ENCODE data around the gene COL24A1. TPM values are rescaled to one million over a fixed set of nuclear protein-coding genes. Genes with fewer than 3 reads are reported as not detected.

The COL24A1 gene
- total RNA-seq, 4 donors from 2014 or later: 1.0 to 2.8 (median 1.9) TPM

DNA sequence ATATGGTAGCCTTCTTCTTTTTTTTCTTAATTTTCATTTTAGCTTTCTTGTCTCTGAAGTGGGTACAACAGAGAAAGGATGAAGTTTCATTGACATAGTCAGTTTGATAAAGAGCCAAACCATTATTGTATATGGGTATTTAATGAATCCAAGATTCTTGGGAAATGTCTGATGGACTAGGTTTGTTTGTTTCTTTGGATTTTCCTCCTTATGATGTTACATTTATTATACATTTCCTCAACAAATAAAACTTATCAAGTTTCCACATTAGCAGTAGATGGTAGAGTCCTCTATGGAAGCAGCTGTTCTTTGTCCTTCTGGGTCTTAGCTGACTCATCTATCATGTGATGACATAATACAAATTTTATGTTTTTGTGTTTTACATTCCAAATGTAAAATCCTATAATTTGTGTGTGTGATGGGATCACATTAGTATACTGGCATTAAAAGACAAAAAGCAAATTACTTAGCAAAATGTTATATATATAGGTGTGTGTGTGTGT is 6.0 kb downstream of the COL24A1 start:
- no peaks in the 10 kb centered on the region for H3K36me3 ChIP-seq
- H3K9me3 ChIP-seq: no peaks in the 10 kb centered on the region
- peaks cover 0 to 12% (median 2%) of the 10 kb centered on the region in 4 donors for H3K4me1 ChIP-seq
- no peak for DNase-seq (ENCODE audit: low spot score in 2 of 2)
- H3K27ac ChIP-seq: no peak overlapping the region
- H3K27me3 ChIP-seq: peaks cover 0 to 4% of the 10 kb centered on the region in 2 donors
- TF ChIP-seq POLR2A (IDR thresholded peaks at IDR 0.05): no peak
- no peak overlapping the region for H3K4me3 ChIP-seq

DNA sequence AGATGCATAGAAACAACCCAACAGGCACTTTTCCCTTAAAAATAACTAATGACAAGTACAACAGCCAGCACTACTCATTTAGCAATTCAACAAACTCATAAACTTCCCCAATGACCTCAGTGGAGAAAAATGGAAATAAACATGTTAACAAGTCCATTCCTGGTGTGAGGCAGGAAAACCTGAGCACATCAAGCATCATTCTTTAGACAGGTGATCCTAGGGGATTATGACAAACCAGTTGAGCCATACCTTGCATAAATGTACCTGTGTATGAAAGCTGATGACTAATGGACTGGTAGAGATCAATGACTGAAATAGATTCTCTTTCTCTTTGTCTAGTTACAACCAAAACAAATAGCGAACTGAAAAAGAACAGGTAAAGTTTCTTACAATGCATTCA is 7.0 kb downstream of the COL24A1 start:
- Histone ChIP-seq H3K27me3 (peaks cover 0 to 4% of the 10 kb centered on the region in 2 donors), H3K4me1 (peaks cover 0 to 1% (median 0%) of the 10 kb centered on the region in 4 donors), H3K9me3 (no peaks in the 10 kb centered on the region), H3K27ac (no peak overlapping the region), H3K4me3 (no peak overlapping the region), H3K36me3 (no peaks in the 10 kb centered on the region)
- no peak for DNase-seq (ENCODE audit: low spot score in 2 of 2)
- WGBS, 2 donors: 92 to 95% methylated on average over 1 of the region's 1 CpG
- TF ChIP-seq, protein P1, sequence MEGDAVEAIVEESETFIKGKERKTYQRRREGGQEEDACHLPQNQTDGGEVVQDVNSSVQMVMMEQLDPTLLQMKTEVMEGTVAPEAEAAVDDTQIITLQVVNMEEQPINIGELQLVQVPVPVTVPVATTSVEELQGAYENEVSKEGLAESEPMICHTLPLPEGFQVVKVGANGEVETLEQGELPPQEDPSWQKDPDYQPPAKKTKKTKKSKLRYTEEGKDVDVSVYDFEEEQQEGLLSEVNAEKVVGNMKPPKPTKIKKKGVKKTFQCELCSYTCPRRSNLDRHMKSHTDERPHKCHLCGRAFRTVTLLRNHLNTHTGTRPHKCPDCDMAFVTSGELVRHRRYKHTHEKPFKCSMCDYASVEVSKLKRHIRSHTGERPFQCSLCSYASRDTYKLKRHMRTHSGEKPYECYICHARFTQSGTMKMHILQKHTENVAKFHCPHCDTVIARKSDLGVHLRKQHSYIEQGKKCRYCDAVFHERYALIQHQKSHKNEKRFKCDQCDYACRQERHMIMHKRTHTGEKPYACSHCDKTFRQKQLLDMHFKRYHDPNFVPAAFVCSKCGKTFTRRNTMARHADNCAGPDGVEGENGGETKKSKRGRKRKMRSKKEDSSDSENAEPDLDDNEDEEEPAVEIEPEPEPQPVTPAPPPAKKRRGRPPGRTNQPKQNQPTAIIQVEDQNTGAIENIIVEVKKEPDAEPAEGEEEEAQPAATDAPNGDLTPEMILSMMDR (IDR thresholded peaks at IDR 0.05): no peak
- TF ChIP-seq EP300 (IDR thresholded peaks at IDR 0.05) (no peak), POLR2A (IDR thresholded peaks at IDR 0.05) (no peak)

DNA sequence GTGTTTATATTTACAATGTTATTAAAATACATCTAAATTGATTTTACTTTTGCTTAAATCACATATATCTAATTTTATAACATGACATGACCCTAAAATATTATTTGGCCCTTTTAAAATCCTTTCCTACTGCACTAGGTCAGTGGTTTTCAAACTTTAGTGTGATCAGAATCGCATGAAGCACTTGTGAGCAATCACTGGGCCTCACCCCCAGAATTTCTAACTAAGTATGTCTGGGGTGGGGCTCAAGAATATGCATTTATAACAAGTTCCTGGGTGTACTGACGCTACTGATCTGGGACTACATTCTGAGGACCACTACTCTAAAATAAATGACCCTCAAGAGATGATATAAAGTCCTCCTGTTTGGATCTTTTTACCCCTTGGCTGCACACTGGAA is 8.8 kb downstream of the COL24A1 start:
- H3K27ac ChIP-seq: no peak overlapping the region
- H3K9me3 ChIP-seq: no peaks in the 10 kb centered on the region
- no peaks in the 10 kb centered on the region for H3K36me3 ChIP-seq
- WGBS, 2 donors: 94 to 95% methylated on average over 2 of the region's 2 CpGs
- no peak overlapping the region for H3K4me3 ChIP-seq
- no peaks in the 10 kb centered on the region for H3K27me3 ChIP-seq
- DNase-seq (ENCODE audit: low spot score in 2 of 2): no peak
- no peak for TF ChIP-seq EP300 (IDR thresholded peaks at IDR 0.05)
- TF ChIP-seq, protein P1 (IDR thresholded peaks at IDR 0.05): no peak
- no peak for TF ChIP-seq POLR2A (IDR thresholded peaks at IDR 0.05)
- H3K4me1 ChIP-seq: no peaks in the 10 kb centered on the region

DNA sequence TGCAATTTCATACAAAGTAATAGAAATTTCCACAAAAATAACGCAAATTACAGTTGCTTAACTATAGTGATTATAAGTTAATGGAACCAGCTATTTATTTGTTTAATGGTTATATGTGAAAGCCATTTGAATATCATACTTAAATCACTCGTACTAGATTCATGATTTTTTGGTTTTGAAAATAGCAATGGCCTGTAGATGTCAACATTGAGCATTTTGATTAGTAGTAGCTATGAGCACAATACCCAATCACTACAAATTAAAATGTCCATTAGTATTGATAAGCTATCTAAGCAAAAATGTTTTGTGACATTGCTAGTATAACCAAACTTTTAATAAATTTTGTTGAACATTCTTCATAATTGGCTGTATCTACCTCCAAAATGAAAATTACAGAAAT is 10.0 kb downstream of the COL24A1 start:
- no peaks in the 10 kb centered on the region for H3K4me1 ChIP-seq
- no peak for DNase-seq (ENCODE audit: low spot score in 2 of 2)
- no peak overlapping the region for H3K27ac ChIP-seq
- no peaks in the 10 kb centered on the region for H3K36me3 ChIP-seq
- H3K4me3 ChIP-seq: no peak overlapping the region
- WGBS, 2 donors: 77 to 81% methylated on average over 2 of the region's 2 CpGs
- H3K9me3 ChIP-seq: no peaks in the 10 kb centered on the region
- TF ChIP-seq POLR2A (IDR thresholded peaks at IDR 0.05): no peak
- no peak for TF ChIP-seq EP300 (IDR thresholded peaks at IDR 0.05)
- TF ChIP-seq, protein P1 (IDR thresholded peaks at IDR 0.05): no peak
- no peaks in the 10 kb centered on the region for H3K27me3 ChIP-seq

DNA sequence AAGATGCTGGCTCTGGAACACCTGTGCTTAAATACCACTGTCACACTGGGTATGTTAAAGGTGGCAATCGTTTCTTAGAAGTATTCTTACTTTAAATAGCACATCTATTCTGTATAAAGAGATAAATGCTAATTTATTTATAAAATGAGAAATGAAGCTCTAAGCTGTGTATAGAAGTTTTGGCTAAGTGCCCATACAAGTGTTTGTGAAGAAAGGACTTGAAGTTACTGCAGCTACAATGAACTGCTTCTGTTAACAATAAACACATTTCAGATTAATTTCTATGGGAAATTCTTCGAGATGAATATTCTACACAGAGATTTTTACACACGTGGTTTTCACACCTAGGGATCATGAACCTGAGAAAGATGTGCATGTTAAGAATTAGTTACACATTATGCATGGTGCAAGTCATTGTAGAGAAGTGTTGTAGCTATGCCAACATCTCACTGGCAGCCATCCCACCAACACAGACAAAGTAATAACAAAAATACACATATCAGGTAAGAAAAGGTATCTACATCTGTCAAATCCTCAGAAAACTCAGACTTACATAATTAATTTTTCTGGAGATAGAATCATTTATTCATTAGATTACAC is 16.2 kb downstream of the COL24A1 start:
- Histone ChIP-seq H3K9me3 (no peaks in the 10 kb centered on the region), H3K27me3 (no peaks in the 10 kb centered on the region), H3K27ac (no peak overlapping the region), H3K36me3 (no peaks in the 10 kb centered on the region), H3K4me3 (no peak overlapping the region), H3K4me1 (no peaks in the 10 kb centered on the region)
- DNase-seq (ENCODE audit: low spot score in 2 of 2): no peak
- WGBS, 2 donors: 32 to 33% methylated on average over 3 of the region's 3 CpGs
- TF ChIP-seq POLR2A (IDR thresholded peaks at IDR 0.05): no peak
- TF ChIP-seq EP300 (IDR thresholded peaks at IDR 0.05): no peak
- TF ChIP-seq, protein P1 (IDR thresholded peaks at IDR 0.05): no peak
